Measurements from ENCODE around the gene SBK3.
A peak's percentile ranks its signal among the peaks of the same experiment; 100 is the strongest.
"Not testable (repeated sequence)": the region's sequence is repeated elsewhere in the genome, so short reads cannot be mapped to it uniquely, and the experiment has no call there.

SBK3 gene

GRCh38 chr19:55508120-55508519, 37.2 kb downstream of the SBK3 start:
- no peak for DNase-seq

GRCh38 chr19:55504981-55505380, 40.4 kb downstream of the SBK3 start:
- no peak for DNase-seq

- DNase-seq = no peak
Measured at GRCh38 chr19:55504252-55504603, 41.1 kb downstream of the SBK3 start.

GRCh38 chr19:55503502-55504251, 41.7 kb downstream of the SBK3 start:
- DNase-seq = peak; percentile 86

GRCh38 chr19:55503157-55503501, 42.2 kb downstream of the SBK3 start:
- DNase-seq = no peak

- DNase-seq = no peak
Measured at GRCh38 chr19:55502197-55502952, 43.0 kb downstream of the SBK3 start.

GRCh38 chr19:55500368-55500952, 44.9 kb downstream of the SBK3 start:
- no peak for DNase-seq

- peak; percentile 69 for DNase-seq
Measured at GRCh38 chr19:55498246-55498840, 47.0 kb downstream of the SBK3 start.

GRCh38 chr19:55497763-55498162, 47.6 kb downstream of the SBK3 start:
- DNase-seq = no peak

- not testable (repeated sequence) for DNase-seq
Measured at GRCh38 chr19:55496820-55497219, 48.5 kb downstream of the SBK3 start.

- DNase-seq = no peak
Measured at GRCh38 chr19:55495646-55496349, 49.5 kb downstream of the SBK3 start.

- DNase-seq = no peak
Measured at GRCh38 chr19:55494172-55494761, 51.1 kb downstream of the SBK3 start.

- no peak for DNase-seq
Measured at GRCh38 chr19:55493645-55494171, 51.6 kb downstream of the SBK3 start.

GRCh38 chr19:55493052-55493644, 52.2 kb downstream of the SBK3 start:
- DNase-seq = no peak

- DNase-seq = peak; percentile 84
Measured at GRCh38 chr19:55492362-55492944, 52.9 kb downstream of the SBK3 start.

- peak; percentile 29 for DNase-seq
Measured at GRCh38 chr19:55491546-55492360, 53.6 kb downstream of the SBK3 start.
